Stimulated activated CD8-positive, alpha-beta memory T cell treated with anti-CD3 and anti-CD28 coated beads, Interleukin-4, amount 100 ng/mL, for 1 hour (primary cell): ENCODE results near the gene KCTD12.
"Not testable (repeated sequence)": the region's sequence is repeated elsewhere in the genome, so short reads cannot be mapped to it uniquely, and the experiment has no call there.

Source experiments
- DNase-seq, 2 donors: peaks; one replicate each; pipeline ENCODE4 v3.0.0-alpha.2; 2020; ENCODE audit warnings: low read depth in 2 of 2, low spot score in 1 of 2

KCTD12 gene

DNA sequence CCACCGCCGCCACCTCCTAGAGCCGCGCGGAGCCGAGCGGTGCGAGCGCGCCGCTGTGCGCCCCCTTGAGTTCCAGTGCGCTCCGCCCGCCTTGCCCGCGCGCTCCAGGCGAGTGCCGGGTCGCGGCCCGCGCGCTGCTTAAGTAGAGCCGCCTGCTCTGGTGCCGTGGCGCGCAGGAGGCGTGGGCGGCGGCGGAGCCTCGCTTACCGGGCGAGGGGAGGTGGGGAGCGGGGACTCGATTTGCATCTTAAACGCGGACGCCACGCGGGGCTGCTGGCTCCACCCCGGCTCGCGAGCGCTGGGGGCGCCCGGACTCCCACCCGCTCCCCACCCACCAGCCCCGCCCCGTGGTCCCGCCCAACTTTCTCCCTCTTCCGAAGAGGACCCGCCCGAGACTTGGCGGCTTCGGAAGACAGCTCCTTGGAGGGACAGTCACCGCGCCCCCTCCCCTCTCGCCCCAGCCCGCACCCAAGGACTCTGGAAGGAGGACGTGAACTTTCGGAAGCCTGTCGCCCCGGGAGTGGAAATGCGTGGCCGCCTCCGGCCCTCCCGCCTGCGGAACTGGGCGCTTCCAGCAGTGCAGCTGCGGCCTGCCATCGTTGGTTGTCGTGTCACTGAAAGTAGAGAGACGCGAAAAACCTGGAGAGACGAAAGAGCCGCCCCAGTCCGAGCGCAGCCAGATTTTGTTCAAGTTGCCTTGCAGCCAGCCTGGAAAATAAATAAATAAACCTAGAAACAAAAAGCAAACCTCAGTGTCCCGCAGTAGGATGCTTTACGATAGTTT lies at the start of gene KCTD12:
TSS of gene KCTD12 (minus strand) at position 114 of the 784 bp plus-strand sequence. CDS start 257 bp downstream, outside the sequence.
- DNase-seq: peak; percentile 38 to 55

DNA sequence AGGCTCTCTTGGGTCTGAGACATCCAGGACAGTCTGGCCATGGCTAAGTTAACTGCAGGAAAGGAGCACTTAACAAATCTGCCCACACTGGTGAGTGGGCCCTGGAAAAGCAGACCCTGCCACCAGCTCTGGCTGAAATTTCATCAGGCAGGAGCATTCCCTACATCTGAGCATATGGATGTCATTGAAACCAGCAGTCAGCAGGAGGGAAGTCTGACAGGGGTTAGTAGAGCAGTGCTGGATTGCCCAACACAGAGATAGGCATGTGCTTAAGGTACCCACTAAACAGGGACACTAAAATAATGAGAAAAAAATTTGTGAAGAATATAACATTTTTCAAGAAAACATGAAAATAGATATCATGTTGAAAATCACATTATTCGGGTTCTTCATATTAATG lies 48.5 kb upstream of the KCTD12 start:
- DNase-seq: no peak

- no peak for DNase-seq
Measured at GRCh38 chr13:76932076-76932475, 45.9 kb upstream of the KCTD12 start.

GRCh38 chr13:76929851-76930374 lies 43.7 kb upstream of the KCTD12 start:
- DNase-seq: no peak

DNA sequence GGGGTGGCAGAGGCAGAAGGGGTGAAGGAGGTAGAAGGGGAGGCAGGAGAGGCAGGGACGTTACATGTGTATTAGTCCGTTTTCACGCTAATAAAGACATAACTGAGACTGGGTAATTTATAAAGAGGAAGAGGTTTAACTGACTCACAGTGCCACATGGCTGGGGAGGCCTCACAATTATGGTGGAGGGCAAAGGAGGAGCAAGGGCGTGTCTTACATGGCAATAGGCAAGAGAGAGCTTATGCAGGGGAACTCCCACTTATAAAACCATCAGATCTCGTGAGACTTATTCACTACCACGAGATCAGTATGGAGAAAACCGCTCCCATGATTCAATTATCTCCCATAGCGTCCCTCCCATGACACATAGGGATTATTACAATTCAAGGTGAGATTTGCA lies 43.1 kb upstream of the KCTD12 start:
- no peak for DNase-seq

DNA sequence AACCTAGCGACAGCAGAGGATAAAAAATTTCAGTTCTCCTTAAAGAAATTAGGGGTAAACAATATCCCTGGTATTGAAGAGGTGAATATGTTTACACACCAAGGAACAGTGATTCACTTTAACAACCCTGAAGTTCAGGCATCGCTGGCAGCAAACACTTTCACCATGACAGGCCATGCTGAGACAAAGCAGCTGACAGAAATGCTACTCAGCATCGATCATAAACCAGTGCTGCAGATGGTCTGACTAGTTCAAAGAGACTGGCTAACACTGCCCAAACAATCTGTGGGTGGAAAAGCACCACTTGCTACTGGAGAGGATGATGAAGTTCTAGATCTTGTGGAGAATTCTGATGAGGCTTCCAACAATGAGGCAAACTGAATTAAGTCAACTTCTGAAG lies 42.3 kb upstream of the KCTD12 start:
- DNase-seq: no peak

DNA sequence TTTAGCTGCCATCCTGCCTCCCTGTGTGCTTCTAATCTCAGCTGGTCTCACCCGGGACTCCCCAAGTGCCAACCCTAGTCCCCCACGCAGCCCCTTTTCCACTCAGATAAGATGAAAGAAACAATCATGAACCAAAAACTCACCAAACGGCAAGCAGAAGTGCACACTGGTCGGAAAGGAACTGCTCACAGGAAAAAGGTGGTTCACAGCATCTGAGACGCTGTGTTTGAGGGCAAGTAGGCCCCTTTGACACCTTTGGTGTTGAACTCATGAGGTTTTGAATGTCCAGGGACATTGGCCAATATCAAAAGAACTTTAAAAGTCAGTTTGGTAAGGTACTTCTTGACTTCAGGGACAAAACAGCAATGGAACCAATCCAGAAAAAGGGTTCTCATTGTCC lies 41.8 kb upstream of the KCTD12 start:
- DNase-seq: no peak

DNA sequence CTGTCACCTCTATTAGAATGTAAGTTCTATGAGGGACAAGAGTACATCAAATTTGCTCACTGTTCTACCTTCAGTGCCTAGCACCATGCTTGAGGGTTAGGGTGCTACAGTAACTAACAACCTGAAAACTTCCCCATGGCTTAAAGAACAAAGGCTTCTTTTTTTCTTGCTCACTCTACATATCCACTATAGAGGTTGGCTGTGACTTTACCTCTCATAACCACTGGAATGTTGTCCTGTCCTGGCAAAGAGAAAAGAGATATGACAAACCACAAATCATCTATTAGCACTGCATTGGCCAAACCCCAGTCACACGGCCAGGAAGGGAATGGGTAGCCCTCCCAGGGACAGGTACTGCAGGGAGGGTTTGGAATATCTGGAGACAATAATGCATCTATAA lies 38.9 kb upstream of the KCTD12 start:
- DNase-seq: no peak

GRCh38 chr13:76921516-76921915 lies 35.3 kb upstream of the KCTD12 start:
- no peak for DNase-seq

DNA sequence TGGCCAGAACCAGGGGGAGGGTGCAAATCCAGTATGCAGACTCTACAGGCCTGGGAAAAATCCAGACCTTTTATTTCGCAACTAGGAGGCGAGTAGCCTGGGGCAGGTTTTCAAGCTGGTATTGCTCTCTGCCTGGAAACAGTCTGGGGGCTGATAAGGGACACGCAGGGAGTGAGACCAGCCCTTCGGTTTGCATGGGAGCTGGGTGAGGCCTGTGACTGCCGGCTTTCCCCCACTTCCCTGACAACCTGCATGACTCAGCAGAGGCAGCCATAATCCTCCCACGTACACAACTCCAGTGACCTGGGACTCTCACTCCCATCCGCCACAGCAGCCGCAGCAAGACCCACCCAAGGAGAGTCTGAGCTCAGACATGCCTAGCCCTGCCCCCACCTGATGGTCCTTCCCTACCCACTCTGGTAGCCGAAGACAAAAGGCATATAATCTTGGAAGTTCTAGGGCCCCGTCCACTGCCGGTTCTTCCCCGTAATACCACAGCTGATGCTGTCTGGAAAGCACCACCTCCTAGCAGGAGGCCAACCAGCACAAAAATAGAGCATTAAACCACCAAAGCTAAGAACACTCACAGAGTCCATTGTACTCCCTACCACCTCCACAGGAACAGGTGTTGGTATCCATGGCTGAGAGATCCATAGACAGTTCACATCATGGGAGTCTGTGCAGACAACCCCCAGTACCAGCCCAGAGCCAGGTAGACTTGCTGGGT lies 31.7 kb upstream of the KCTD12 start:
- not testable (repeated sequence) for DNase-seq

- DNase-seq: no peak
Measured at GRCh38 chr13:76917095-76917494, 30.9 kb upstream of the KCTD12 start.

- DNase-seq: no peak
Measured at GRCh38 chr13:76913898-76914297, 27.7 kb upstream of the KCTD12 start.

GRCh38 chr13:76912476-76912875 lies 26.3 kb upstream of the KCTD12 start:
- no peak for DNase-seq

DNA sequence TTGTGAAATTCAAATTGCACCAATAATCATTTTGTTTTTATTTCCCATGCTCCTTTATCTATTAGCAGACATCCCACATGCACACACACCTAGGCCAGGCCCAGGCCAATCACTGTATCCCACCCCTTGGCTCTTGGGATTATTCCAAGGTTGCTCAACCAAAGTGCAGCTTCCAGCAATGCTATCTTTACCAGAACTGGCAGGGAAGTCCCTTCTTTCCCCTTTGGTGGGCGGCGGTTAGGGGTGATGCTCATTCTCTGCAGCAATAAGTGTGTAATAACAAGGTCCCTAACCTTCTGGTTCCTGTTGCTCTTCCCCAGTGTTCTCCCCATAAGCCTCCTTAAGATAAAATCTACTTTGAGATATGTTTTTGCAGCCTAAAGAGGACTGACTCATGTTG lies 18.3 kb upstream of the KCTD12 start:
- DNase-seq: no peak

- peak in 1 of 2 donors; percentile 32 for DNase-seq
Measured at GRCh38 chr13:76903544-76904162, 17.4 kb upstream of the KCTD12 start.

DNA sequence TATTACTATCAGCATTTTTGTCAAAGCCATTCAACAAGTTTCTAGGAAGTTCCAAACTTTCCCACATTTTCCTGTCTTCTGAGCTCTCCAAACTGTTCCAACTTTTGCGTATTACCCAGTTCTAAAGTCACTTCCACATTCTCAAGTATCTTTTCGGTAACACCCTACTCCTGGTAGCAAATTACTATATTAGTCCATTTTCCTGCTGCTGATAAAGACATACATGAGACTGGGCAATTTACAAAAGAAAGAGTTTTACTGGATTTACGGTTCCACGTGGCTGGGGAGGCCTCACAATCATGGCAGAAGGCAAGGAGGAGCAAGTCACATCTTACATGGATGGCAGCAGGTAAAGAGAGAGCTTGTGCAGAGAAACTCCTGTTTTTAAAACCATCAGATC lies 12.9 kb upstream of the KCTD12 start:
- DNase-seq: not testable (repeated sequence)

DNA sequence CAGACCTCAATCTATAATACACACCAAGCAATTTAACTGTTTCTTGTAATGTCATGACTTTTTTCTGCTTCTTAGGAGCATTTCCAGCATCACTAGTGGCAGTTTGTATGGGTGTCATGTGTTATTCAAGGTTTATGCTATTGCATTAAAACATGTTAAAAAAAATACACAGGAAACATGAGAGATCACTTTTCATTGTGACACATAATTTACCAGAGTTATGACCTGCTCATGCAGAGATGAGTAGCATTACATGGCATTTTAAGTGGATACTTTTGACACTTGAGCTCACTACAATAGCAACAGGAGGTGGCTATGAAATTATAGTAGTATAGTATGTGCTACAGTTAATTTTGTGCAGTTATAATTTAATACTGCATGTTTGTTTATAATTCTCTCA lies 11.0 kb upstream of the KCTD12 start:
- not testable (repeated sequence) for DNase-seq

GRCh38 chr13:76894401-76895110 lies 8.4 kb upstream of the KCTD12 start:
- no peak for DNase-seq

DNA sequence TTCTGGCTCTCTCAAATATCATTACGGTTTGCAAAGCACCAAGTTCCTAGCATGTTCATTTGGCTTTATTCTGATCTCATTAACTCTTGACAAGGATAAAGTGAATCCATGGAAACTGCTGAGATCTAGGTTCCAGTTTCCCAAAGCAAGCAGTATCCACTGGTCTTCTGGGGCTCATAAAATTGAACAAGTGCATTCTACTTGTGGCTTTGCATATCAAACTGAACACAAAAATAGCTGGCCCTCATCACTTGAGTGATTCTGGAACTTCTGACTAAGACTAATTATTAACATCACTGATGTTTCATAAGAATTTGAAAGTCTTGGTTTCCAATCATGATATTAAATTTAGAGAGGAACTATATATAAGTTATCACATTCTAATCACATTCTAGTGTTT lies 6.3 kb upstream of the KCTD12 start:
- no peak for DNase-seq

DNA sequence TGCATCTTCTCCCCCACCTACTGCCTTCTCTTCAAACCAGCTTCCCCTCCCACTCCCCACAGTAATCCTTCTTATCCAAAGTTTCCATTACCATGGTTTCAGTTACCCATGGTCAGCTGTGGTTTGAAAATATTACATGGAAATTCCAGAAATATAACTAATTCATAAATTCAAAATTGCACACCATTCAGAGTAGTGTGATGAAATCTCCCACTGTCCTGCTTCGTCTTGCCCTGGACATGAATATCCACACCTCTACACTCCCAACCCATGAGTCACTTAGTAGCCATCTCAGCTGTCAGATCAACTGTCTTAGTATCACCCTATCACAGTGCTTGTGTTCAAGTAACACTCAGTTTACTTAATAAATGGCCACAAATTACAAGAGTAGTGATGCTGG lies 3.8 kb upstream of the KCTD12 start:
- DNase-seq: no peak

DNA sequence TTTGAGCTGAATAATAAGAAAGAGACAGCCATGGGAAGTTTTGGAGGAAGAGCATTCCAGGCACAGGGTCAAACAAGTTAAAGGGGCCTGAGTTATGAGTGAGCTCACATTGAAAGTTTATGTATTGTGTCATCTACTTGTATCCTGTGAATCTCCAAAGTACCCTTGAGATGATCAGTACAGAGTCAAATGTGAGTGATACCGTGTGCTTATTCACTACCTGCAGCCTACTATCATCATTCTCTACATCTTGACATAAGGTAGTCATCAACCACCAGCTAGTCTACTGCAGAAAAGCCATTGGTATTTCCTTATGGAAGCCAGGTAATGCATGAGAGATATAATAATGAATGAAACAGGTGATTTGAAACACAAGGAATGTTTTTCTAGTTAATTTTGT lies 3.0 kb upstream of the KCTD12 start:
- no peak for DNase-seq
